CD4-positive, alpha-beta T cell treated with Interleukin-4 for 4 hours (primary cell): ENCODE results near the gene PLEKHM2.
A peak's percentile ranks its signal among the peaks of the same experiment; 100 is the strongest.
"Not testable (repeated sequence)": the region's sequence is repeated elsewhere in the genome, so short reads cannot be mapped to it uniquely, and the experiment has no call there.

Experiments
- DNase-seq: peaks from one replicate; pipeline ENCODE4 v3.0.0-alpha.2; 2020

PLEKHM2 gene

DNA sequence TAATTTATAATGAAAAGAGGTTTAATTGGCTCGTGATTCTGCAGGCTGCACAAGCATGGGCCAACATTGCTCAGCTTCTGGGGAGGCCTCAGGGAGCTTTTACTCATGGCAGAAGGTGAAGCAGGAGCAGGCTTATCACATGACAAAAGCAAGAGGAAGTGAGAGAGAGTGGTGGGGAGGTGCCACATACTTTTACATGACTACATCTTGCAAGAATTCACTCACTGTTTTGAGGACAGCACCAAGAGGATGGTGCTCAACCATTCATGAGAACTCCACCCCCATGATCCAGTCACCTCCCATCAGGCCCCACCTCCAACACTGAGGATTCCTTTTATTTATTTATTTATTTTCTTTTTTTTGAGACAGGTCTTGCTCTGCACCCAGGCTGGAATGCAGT lies 5.5 kb upstream of the PLEKHM2 start:
- no peak for DNase-seq

DNA sequence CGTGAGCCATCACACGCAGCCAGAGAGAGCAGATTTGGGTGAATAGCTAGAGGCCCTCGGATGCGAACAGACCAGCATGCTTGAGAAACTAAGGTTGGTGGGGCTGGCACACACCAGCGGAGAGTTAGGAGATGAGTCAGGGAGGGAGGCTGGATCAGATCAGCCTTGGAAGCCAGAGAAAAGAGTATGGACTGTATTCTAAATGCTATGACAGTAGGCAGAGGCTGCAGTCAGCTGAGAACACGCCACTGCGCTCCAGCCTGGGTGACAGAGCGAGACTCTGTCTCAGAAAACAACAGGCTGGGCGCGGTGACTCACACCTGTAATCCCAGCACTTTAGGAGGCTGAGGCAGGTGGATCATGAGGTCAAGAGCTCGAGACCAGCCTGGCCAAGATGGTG lies 4.0 kb upstream of the PLEKHM2 start:
- DNase-seq: no peak

DNA sequence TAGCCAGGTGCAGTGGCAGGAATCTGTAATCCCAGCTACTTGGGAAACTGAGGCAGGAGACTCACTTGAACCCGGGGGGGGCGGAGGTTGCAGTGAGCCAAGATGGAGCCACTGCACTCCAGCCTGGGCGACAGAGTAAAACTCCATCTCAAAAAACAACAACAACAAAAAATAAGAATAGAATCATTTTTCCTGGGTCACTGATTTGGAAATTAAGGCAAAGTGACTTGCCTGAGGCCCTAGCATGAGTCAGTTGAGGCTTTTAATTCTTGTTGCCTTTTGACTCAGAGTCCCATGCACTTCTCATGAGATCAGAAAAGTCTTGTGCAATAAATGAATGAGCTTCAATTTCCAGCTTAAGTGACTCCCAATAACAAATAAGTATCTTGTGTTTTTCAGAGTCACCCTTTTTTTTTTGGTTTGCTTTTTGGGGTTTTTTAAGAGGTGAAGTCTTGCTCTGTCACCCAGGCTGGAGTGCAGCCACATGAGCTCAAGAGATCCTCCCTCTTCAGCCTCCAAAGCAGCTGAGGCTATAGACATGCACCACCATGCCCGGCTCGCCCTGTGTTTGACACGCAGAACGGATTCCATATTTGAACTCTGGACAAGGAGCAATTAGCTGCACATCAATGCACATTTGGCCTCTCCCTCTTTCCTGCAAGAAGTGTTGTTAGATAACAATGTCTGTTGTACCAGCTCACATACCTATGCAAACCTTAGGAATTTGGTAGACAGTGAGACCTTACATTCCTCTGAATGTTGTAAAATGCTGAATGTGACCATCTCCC lies 3.4 kb upstream of the PLEKHM2 start:
- DNase-seq: no peak

DNA sequence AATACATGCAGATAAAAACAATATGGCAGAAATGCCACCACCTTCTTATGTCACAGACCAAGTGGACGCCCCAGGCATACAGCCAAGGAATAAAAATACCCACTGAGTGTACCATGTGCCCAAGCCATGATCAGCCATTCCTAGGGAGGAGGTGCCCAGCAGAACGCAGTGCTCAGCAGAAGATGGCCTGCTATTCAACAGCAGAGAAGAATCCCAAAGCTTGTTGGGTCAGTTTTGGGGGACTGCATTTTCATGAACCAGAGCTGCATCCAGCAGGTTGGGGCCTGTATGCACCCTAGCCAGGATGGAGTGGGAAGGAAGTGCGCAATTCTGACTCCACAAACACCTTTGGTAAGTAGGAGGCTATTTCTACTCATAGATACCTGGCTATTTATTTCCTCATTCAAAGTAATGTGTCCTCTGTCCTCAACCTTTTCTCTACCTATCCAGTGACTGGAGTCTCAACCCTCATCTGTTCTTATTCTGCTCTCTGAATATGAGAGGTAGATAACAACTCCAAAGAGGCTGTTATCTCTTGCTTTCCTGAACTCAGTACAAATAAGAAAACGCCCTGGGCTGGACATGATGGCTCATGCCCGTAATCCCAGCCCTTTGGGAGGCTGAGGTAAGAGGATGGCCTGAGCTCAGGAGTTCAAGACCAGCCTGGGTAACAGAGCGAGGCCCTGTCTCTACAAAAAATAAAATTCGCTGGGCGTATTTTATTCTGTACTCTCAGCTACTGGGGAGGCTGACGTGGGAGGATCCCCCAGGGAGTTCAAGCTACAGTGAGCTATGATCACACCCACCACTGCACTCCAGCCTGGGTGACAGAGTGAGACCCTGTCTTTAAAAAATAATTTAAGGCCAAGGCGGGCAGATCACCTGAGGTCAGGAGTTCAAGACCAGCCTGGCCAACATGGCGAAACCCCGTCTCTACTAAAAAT lies 2.5 kb upstream of the PLEKHM2 start:
- no peak for DNase-seq

DNA sequence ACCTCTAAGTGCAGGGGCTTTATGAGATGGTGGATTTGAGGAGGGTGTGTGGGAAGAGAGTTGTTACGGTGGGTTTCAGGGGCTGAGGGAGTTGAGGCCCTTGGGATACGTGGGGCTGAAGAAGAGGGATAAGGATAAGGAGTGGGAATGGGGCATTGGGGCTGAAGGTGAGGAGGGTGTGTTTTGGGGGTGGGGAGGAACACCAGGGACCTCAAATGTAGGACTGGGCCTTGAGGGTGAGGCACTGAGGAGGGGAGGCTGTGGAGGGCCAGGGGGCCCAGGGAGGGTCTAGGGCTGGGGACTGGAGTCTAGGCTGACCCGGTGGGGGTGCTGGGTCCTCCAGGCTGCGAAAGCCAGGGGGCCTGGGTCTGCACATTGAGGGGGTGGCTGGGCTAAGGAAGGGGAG lies 1.2 kb upstream of the PLEKHM2 start:
- DNase-seq: no peak

DNA sequence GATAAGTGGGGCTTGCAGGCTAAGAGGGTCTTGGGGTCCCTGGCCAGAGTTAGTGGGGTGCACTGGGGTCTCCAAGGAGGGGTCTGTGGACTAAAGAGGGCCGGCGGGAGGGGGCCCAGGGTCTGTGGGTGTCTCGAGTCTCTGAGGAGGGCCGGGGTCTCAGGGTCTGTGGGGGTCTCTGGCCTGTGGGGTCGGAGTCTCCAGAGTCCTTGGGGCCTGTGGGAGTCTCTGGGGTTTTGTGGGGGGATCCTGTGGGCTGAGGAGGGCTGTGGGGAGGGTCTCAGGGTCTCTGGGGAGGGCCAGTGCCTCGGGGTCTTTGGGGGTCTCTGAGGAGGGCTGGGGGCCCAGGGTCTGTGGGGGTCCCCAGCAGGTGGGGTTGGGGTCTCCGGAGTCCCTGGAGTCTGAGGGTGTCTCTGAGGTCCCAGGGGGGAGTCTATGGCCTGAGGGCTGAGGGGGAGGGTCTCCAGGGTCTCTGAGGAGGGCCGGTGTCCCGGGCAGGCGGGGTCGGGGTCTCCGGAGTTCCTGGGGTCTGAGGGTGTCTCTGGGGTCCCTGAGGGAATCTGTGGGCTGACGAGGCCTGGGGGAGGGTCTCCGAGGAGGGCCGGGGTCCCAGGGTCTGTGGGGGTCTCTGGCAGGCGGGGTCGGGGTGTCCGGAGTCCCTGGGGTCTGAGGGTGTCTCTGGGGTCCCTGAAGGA lies 628 bp upstream of the PLEKHM2 start:
- no peak for DNase-seq

DNA sequence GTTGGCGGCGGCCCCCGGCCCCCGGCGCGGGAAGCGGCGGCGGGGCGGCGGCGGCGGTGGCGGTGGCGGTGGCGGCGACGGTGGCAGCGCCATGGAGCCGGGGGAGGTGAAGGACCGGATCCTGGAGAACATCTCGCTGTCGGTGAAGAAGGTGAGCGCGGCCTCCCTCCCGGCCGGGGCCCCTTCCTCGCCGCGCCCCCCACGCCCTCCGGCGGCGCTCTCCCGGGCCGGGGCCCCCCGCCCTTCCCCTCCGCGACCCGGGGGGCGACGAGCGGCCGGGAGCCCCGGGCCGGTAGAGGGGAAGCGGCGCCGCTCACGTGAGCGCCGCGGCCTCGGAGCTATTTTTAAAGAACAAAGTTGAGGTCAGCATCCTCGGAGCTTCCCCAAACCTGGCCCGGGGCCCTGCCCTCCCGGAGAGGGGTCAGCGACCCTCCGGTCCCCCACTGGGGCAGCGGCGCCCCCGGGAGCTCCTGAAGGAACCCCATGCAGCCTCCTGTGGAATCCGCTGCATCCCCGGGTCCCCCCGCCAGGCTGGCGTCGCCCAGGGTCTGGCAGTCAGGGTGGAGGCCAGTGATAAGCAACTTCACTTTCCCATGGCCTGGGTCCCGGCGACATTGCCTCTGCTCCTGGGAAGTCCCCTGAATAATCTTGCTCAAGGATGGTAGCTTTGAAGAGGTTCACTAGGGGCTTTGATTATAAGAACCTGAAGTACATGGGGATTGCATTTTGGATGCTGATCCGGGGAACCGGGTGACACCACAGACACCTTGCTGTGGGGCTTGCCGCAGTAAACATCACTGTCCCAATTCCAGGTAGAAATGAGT lies 560 bp downstream of the PLEKHM2 start:
- peak; percentile 27 for DNase-seq

DNA sequence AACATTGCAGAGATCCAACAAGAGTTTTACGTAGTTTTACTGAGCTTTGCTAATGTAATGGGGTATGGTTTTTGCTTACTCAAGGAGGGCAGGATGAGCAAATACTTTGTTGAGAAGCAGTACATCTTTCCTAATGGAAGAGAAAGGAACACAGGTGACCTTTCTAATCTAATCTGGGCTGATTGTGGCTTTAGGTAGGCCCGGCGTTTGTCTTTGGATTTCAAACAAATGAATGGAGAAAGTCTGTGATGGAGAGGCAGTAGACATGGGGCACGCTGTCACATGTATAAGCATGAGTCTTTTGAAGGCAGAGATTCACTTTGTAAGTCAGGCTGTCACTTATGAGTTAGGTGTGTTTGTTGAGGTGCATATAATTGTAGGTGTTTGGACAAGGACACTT lies 1.7 kb downstream of the PLEKHM2 start:
- DNase-seq: no peak

DNA sequence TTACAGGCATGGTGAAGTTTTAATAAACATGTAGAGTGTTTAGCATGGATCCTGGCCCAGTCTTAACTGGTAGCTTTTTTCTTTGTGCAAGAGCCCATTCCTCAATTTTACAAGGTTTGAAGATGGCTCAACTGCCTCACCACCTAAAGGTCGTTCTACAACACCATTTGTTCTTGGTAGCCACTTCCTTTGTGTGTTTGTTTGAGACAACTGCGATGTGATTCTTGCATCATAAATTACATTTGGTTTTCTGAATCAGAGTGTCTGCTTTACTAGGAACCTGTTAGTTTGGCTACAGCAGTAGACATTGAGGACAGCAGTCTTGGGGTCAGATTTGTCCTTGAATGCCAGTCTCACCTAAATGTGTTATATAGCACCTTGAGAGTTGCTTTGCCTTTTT lies 3.3 kb downstream of the PLEKHM2 start:
- DNase-seq: no peak

DNA sequence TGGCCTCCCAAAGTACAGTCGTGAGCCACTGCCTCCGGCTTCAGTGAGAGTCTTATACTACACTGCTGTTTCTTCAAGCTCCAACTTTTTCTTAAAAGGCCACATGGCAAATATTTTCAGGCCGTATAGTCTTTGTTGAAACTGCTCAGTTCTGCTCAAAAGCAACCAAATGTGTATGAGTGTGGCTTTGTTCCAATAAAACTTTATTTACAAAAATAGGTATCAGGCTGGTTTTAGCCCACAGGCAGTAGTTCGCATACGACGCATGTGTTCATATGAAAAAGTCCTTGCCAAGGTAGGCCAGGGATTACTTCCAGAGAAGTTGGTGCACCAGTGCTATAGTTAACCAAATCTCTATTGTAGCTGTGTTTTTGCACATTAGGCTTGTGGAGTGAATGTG lies 6.2 kb downstream of the PLEKHM2 start:
- no peak for DNase-seq

DNA sequence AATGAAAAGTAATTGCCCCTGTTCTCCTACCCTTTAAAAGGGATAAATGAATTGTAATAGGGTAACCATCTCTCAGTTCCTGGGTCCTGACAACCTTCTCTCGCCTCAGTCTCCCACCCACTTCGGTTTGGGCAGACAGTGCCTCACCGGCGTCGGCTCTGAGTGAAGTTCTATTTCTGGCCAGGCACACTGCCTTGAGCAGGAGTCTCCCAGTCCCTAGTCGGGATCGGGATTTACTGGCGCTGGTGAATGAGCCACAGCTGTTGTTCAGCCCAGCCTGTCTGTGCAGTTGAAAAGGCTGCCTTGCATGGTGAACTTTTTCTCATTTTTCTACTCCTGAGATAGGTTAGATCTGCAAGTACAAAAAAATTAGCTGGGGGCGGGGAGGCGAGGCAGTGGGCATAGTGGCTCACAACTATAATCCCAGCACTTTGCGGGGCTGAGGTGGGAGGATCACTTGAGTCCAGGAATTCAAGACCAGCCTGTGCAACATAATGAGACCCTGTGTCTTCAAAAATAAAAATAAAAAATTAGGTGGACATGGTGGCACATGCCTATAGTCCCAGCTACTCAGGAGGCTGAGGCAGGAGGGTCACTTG lies 7.4 kb downstream of the PLEKHM2 start:
- no peak for DNase-seq

DNA sequence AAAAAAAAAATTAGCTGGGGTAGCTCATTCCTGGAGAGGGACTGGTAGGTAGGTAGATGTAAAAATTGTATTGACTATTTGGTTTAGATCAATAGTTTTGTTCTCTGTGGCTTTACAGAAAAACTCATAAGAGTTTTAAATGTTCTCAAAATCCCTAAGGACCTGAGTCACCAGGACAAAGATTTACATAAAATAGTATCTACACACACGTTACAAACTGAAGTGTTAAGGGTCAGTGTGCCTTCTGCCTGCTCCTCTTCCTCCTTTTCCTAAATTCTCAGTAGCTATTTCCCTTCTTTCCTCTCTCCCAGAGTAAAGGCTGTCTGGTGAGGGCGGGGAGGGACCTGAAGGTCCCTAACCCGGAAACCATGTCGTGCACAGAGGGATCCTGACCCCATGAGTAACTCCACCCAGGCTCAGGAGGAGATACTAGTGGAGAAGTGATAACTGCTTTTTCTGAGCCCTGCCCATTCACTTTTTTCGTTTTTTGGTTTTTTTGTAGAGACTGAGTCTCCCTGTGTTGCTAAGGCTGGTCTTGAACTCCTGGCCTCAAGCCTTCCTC lies 8.1 kb downstream of the PLEKHM2 start:
- DNase-seq: no peak

DNA sequence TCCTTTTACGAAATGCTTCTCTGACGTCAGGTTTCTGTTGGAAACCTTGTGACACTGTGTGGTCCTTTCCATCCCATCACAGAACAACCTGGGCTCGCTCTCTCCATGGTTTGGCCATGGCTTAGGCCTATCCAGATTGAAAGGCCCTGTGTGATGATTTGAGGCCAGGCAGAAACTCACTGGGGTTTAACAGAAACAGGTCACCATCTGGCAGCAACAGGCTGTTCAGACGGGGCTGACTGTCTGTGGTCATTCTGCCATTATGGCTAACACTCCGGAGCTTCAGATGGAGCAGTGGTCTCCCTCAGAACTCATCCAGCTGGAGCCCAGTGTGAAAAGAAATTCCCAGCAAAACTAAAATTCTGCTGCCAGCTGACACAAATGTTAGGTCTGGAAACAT lies 9.3 kb downstream of the PLEKHM2 start:
- no peak for DNase-seq

DNA sequence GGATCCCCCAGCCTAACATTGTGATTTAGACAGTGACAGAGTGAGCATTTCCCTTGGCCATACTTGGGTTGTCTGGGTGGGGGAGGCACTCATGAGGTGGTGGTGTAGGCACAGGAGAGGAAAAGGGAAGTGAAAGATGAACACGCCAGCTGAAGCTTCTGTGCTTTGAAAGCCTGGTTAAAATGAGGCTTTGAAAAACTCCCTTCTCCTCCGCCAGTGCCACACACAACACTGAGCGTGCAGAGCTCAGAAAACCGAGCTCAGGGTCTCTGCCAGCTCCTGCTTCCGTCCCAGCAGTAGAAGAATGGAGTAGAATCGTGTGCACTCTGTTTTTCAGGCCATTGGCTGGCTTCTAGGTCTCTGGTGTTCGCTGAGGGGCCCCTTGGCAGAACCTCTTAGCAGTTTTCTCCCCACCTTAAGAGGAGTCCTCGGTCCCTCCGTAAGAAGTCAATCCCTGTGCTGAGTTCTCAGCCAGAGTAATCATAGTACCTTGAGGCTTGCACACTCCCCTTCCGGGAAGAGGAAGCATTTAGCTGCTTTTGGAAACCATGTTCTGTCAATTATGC lies 12.9 kb downstream of the PLEKHM2 start:
- peak; percentile 30 for DNase-seq

DNA sequence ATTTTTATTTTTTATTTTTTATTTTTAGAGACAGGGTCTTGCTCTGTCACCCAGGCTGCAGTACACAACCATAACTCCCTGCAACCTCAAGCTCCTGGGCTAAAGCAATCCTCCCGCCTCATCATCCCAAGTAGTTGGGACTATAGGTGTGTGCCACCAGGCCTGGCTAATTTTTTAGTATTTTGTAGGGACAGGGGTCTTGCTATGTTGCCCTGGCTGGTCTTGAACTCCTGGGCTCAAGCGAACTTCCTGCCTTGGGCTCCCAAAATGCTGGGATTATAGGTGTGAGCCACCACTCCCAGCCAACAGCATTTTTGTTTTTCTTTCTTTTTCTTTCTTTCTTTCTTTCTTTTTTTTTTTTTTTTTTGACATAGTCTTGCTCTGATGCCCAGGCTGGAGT lies 14.1 kb downstream of the PLEKHM2 start:
- DNase-seq: no peak

DNA sequence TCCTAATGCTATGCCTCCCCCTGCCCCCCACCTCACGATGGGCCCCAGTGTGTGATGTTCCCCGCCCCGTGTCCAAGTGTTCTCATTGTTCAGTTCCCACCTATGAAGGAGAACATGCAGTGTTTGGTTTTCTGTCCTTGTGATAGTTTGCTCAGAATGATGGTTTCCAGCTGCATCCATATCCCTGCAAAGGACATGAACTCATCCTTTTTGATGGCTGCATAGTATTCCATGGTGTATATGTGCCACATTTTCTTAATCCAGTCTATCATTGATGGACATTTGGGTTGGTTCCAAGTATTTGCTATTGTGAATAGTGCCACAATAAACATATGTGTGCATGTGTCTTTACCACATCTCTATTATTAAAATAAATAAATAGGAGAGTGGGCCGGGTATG lies 15.2 kb downstream of the PLEKHM2 start:
- not testable (repeated sequence) for DNase-seq

DNA sequence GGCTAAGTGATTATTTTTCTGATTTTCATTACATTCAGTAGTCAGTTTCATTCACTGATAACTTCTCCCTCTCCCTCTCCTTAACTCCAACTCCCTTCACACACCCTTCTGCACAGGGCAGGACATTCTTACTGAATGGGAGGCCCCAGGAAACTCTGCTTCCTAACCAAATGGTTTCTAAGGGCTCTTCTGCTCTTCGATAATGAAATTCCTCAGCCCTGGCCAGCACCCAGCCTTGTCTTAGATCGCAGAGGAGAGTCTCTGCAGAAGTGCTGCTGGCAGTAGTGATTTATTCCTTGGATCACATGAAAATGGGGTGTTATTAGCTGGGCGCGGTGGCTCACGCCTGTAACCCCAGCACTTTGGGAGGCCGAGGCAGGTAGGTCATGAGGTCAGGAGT lies 16.4 kb downstream of the PLEKHM2 start:
- DNase-seq: no peak

DNA sequence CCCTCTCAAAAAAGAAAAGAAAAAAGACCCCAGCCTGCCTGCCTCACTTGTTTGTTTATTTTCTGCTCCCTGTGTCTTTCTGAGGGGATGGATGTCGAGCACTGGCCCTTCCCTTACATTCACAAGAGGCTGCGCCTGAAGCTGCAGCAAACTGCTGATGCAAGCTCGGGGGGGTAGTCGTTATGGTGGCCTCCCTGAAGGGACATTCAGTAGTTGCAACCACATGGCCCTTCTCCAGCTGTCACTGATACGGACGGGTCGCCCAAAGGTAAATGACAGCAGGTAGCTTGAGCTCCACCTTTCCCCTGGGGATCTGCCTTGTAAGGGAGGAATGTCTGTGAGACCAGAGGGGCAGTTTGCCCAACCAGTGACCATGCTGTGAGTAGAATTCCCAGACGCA lies 17.7 kb downstream of the PLEKHM2 start:
- no peak for DNase-seq

DNA sequence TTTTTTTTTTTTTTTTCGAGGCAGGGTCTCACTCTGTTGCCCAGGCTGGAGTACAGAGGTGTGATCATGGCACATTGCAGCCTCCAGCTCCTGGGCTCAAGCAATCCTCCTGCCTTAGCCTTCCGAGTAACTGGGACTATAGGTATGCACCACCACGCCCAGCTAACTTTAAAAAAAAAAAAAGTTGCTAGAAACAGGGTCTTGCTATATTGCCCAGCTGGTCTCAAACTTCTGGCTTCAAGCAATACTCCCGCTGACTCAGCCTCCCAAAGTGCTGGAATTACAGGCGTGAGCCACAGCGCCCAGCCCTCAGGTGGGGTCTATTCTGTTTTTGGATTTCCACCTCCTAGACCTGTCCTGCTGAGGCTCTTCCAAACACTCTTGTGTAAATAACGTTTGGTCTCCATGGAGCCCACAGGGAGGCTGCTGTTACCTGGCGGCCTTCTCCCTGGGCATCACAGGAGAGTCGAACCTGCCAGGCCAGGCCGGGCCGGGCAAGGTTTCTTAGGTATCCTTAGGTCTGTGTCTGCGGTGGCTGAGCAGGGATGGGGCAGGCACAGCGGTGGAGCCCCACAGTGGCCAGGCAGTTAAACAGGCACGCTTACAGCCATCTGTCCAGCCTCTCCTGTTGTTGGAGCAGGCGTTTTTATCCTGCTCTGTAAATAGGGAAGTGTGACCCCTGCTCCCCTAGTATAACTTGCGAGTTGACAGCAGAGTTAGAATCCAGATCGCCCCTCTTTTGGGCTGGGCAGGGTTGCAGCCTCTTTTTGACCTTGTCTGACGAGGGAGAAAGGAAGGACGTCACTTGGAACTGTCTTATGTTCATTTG lies 18.8 kb downstream of the PLEKHM2 start:
- no peak for DNase-seq

DNA sequence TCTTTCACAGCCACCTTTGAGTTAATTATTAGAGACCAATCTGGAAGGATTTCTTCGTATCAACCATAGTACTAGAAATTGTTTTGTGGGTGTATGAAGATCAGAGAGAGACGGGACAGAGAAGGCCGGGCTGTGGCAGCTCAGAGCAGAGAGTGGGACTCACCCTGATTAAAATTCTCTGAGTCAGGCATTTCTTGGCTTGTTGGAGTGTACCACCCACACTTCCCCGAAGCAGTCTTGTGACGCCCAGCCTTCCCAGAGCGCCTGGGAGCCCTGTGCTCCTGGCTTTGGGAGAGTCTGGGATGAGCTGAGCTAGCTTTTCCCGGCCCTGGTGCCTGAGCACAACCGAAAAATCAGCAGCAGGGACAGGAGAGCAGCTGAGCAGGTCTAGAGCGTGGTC lies 19.4 kb downstream of the PLEKHM2 start:
- no peak for DNase-seq
